Measurements from ENCODE around the gene APOBEC3F. TPM values are rescaled to one million over a fixed set of nuclear protein-coding genes. Genes with fewer than 3 reads are reported as not detected.
A peak's percentile ranks its signal among the peaks of the same experiment; 100 is the strongest.

APOBEC3F gene
- total and polyA plus RNA-seq, 2 donors (not counting 1 experiment from before 2014, with no cell fraction given): 23.3 to 76.8 TPM

GRCh38 chr22:39098026-39098425 is 57.4 kb downstream of the APOBEC3F start:
- no peak overlapping the region for H2AFZ ChIP-seq (ENCODE audit: insufficient read depth, low read depth, low read length, poor library complexity, severe bottlenecking)
- H3K79me2 ChIP-seq (ENCODE audit: control insufficient read depth, insufficient read depth, low read length): peaks cover 5% of the 10 kb centered on the region
- H3K27me3 ChIP-seq (replicated peaks in 1 of 4; ENCODE audit: control extremely low read depth in 1 of 4, control insufficient read depth in 3 of 4, insufficient read depth in 4 of 4, low read length in 3 of 4): no peaks in the 10 kb centered on the region
- TF ChIP-seq CTCF (IDR thresholded peaks at IDR 0.05) (no peak), EZH2 (IDR thresholded peaks at IDR 0.05; ENCODE audit: borderline replicate concordance, insufficient read depth, low read depth, low read length, poor library complexity, severe bottlenecking) (no peak)
- peak overlapping the region; percentile 95 to 98 for H3K27ac ChIP-seq (ENCODE audit: low read length in 2 of 2)
- Mint-ChIP-seq H3K9me3 (ENCODE audit: insufficient read depth) (no peaks in the 10 kb centered on the region), H3K4me1 (peaks cover 56% of the 10 kb centered on the region), H3K27me3 (no peaks in the 10 kb centered on the region), H3K27ac (peak overlapping the region; percentile 98), H3K4me3 (peak overlapping the region; percentile 53)
- H3K36me3 ChIP-seq (replicated peaks in 1 of 2; ENCODE audit: control extremely low read depth in 1 of 2, control insufficient read depth in 1 of 2, extremely low read depth in 1 of 2, insufficient read depth in 2 of 2, low read length in 1 of 2): no peaks in the 10 kb centered on the region
- H3K4me1 ChIP-seq (ENCODE audit: control insufficient read depth in 2 of 2, insufficient read depth in 2 of 2, low read length in 2 of 2): peaks cover 53 to 54% of the 10 kb centered on the region in 2 donors
- POLR2A ChIA-PET: interaction anchor here (0.8 to 3.3 kb wide), 5 partner anchors 8 to 30 kb away, joined by 3 to 13 read pairs (median 11); partner anchors contain the start of gene APOBEC3G
- intact Hi-C loops (cut with micrococcal nuclease): loop anchor here (2.0 kb wide), 2 partner anchors 17 to 31 kb away; no protein-coding TSS in a partner anchor
- DNase-seq (peak; percentile 54), ATAC-seq (ENCODE audit: low read depth) (no peak)
- H4K20me1 ChIP-seq (ENCODE audit: control insufficient read depth, insufficient read depth, low read length, poor library complexity, severe bottlenecking): no peaks in the 10 kb centered on the region
- H3K9ac ChIP-seq (ENCODE audit: low read length): no peak overlapping the region
- H3K4me2 ChIP-seq (replicated peaks; ENCODE audit: low read depth, low read length, poor library complexity, severe bottlenecking): peak overlapping the region; percentile 75
- no peaks in the 10 kb centered on the region for H3K9me3 ChIP-seq (ENCODE audit: control extremely low read depth in 1 of 3, control insufficient read depth in 2 of 3, insufficient read depth in 1 of 3, low read length in 2 of 3)
- WGBS (ENCODE audit: insufficient coverage): 59% methylated on average over 3 of the region's 6 CpGs
- H3K4me3 ChIP-seq (ENCODE audit: control extremely low read depth in 1 of 5, extremely low read depth in 1 of 5, insufficient read depth in 1 of 5, low read depth in 2 of 5, low read length in 4 of 5): no peak overlapping the region
- CTCF ChIA-PET: interaction anchor here (0.6 to 3.8 kb wide), 6 partner anchors 17 to 228 kb away, joined by 3 to 16 read pairs (median 4); no protein-coding TSS in a partner anchor

- Histone ChIP-seq H3K36me3 (replicated peaks in 1 of 2; ENCODE audit: control extremely low read depth in 1 of 2, control insufficient read depth in 1 of 2, extremely low read depth in 1 of 2, insufficient read depth in 2 of 2, low read length in 1 of 2) (no peaks in the 10 kb centered on the region), H3K27me3 (replicated peaks in 1 of 4; ENCODE audit: control extremely low read depth in 1 of 4, control insufficient read depth in 3 of 4, insufficient read depth in 4 of 4, low read length in 3 of 4) (no peaks in the 10 kb centered on the region), H3K4me1 (ENCODE audit: control insufficient read depth in 2 of 2, insufficient read depth in 2 of 2, low read length in 2 of 2) (peaks cover 53 to 54% of the 10 kb centered on the region in 2 donors), H2AFZ (ENCODE audit: insufficient read depth, low read depth, low read length, poor library complexity, severe bottlenecking) (no peak overlapping the region), H3K4me3 (ENCODE audit: control extremely low read depth in 1 of 5, extremely low read depth in 1 of 5, insufficient read depth in 1 of 5, low read depth in 2 of 5, low read length in 4 of 5) (peak overlapping the region in 1 of 5 experiments; percentile 52), H4K20me1 (ENCODE audit: control insufficient read depth, insufficient read depth, low read length, poor library complexity, severe bottlenecking) (no peaks in the 10 kb centered on the region), H3K79me2 (ENCODE audit: control insufficient read depth, insufficient read depth, low read length) (peaks cover 5% of the 10 kb centered on the region), H3K9me3 (ENCODE audit: control extremely low read depth in 1 of 3, control insufficient read depth in 2 of 3, insufficient read depth in 1 of 3, low read length in 2 of 3) (no peaks in the 10 kb centered on the region), H3K9ac (ENCODE audit: low read length) (peak overlapping the region; percentile 55), H3K27ac (ENCODE audit: low read length in 2 of 2) (peak overlapping the region; percentile 95 to 98), H3K4me2 (replicated peaks; ENCODE audit: low read depth, low read length, poor library complexity, severe bottlenecking) (peak overlapping the region; percentile 75)
- DNase-seq (peak; percentile 68), ATAC-seq (ENCODE audit: low read depth) (no peak)
- Mint-ChIP-seq H3K4me1 (peaks cover 55% of the 10 kb centered on the region), H3K9me3 (ENCODE audit: insufficient read depth) (no peaks in the 10 kb centered on the region), H3K27ac (peak overlapping the region; percentile 98), H3K27me3 (no peaks in the 10 kb centered on the region), H3K4me3 (peak overlapping the region; percentile 84)
- TF ChIP-seq EZH2 (IDR thresholded peaks at IDR 0.05; ENCODE audit: borderline replicate concordance, insufficient read depth, low read depth, low read length, poor library complexity, severe bottlenecking) (no peak), CTCF (IDR thresholded peaks at IDR 0.05) (no peak)
- 58% methylated on average over 6 of the region's 8 CpGs for WGBS (ENCODE audit: insufficient coverage)
- CTCF ChIA-PET: interaction anchor here (1.0 to 3.8 kb wide), 9 partner anchors 12 to 229 kb away, joined by 3 to 16 read pairs (median 4); partner anchors contain the start of gene APOBEC3D
- POLR2A ChIA-PET: interaction anchor here (0.8 to 3.3 kb wide), 8 partner anchors 9 to 31 kb away, joined by 3 to 13 read pairs (median 10); partner anchors contain the start of gene APOBEC3G
- intact Hi-C loops (cut with micrococcal nuclease): loop anchor here (2.0 kb wide), 2 partner anchors 16 to 32 kb away; no protein-coding TSS in a partner anchor
These were observed 57.9 kb downstream of the APOBEC3F start for GRCh38 chr22:39098576-39098975.
